Cortex of kidney (tissue), 1 donor: ENCODE results near the gene CCL7.

Source experiments
- DNase-seq: peaks from one replicate; lab custom pipeline; 2025; lab: John Stamatoyannopoulos, UW

Gene CCL7

DNA sequence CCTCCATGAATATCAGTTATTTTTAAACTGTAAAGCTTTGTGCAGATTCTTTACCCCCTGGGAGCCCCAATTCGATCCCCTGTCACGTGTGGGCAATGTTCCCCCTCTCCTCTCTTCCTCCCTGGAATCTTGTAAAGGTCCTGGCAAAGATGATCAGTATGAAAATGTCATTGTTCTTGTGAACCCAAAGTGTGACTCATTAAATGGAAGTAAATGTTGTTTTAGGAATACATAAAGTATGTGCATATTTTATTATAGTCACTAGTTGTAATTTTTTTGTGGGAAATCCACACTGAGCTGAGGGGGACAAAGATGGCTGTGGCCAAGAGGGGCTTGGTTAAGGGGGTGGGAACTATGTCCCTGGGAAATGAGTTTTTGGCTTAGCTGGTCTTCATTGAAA, 17.9 kb downstream of the CCL7 start:
- DNase-seq = no peak

DNA sequence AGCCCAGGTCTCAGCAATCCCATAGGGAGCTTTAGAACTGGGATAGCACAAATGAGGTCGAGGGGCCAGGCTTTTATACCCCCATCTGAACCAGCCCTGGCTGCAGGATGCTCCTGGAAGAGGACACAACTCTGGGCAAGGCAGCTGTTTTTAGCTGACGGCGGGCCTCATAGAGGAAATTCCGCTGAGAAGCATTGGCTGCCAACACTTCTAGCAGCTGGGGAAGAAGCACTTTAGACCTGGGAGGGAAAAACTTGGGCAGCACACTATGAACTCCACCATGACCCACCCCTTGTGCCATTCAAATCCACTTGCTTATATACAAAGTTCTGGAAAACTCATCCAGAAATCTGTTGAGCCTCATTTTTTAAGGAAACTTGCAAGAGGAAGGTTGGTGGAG, 20.6 kb downstream of the CCL7 start:
- DNase-seq = no peak

DNA sequence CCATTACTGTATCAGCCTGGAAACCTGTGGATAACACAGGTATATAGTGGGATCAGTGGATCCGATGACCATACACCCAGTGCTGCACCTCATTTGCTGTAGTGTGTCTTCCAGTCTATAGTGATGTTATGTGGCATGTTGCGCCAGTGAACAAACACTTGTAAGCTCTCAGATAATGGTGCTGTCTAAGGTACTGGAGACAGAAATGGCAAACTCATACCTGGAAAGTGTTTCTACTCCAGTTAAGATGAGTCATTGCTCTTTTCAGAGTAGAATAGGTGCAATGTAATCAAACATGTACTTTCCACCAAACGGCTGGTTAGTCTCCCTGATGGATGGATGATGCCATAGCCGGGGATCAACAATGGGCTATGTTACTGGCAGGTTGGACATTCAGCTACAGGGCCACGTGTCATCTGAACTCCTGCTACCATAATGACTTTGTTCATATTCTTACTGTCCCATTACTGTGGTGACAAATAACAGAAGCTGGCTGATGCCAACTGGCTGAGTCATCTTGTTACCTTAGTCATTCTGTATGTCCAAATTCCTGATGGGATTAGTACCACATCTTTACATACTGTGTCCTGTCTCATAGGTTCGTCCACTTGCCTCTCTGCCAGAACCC, 21.8 kb downstream of the CCL7 start:
- no peak for DNase-seq

DNA sequence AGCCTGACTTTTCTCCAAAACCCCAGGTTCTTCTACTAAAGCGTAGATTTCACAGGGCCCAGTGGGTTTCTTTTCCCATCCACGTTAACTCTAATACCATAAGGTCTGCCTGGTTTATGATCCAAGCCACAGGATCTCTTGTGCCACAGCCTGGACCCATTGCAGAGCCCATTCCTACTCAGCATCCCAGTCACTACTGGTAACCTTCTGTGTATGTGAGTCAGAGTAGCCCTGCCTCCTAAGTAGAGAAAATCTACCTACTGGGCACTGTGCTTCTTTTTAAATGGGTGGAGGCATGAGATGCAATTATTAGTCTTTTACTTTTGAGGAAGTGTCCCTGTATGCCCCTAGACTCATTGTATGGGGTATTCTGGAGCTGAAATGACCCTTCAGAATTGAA, 29.0 kb downstream of the CCL7 start:
- no peak for DNase-seq

DNA sequence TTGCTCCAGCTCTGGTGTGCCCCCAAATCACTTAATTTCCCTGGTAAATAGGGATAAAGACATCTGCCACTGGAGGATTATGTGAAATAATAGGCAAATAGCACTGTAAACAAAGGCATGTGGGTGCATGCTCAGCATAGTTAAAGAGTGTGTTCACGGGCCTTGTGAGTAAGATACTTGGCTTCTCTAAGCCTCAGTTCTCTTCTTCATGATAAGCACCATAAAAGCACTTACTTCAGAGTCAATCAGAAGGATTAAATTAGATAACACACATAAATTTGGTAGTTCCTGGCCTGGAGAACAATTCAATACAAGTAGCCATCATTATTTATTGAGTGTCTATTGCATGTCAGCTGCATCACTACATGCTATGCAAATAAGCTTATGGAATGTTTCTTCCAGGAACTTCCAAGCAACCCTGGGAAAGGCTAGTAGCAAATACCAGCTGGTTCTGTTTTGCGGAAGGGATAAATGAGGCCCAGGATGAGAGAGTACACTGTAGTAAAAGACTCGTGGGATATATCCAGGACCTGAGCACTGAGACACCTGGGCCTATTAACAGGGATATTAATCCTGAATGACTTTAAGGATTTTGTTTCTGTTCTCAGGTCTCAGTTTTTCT, 30.0 kb downstream of the CCL7 start:
- DNase-seq = no peak

DNA sequence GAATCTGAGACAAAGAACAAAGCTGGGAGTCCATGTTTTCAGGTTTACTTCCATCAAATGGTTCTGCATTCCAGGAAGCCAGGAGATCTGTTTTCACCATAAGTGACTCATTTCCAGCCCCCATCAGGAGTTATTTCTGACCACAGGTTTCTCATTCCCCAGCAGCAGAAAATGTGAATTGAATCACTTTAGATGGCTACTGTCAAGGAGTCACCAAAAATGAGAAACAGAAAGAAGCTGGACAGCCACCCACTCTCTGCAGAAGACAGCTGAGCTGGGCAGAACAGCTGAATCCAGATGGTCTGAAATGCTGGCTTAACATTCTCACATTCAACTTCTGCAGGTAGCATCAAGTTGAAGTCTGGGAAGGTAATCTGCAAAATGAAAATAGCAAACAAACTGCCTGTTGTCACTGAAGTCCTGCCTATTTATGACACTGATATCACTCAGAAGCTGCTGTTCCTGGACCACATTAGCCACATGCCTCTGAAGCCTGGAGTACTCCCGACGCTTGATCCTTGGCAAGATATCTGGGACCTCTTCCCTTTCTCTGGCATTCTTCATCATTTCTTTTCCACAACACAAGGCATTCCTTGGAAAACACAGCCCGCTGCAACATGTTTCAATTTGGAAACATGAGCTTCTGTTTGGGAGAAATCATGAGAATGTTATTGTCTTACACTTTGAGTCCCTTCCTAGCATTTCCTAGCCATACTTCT, 30.8 kb downstream of the CCL7 start:
- DNase-seq = no peak

DNA sequence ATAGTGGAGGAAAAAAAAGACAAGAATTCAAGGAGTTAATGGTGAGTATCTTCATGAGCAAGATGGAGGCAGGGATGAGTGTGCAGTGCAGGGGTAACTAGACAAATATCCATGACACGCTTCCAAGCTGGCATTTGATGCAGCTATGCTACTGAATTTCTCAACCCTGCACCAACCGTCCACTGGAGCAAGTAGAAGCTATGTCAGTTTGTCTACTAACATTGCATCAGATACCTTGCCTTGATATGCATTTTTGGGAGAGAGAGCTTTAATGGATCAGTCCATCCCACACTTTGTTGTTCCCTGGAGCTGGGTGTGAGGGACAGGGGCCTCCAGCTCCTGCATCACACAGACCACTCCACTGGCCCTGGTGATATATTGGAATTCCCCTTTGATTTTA, 32.0 kb downstream of the CCL7 start:
- DNase-seq = no peak

DNA sequence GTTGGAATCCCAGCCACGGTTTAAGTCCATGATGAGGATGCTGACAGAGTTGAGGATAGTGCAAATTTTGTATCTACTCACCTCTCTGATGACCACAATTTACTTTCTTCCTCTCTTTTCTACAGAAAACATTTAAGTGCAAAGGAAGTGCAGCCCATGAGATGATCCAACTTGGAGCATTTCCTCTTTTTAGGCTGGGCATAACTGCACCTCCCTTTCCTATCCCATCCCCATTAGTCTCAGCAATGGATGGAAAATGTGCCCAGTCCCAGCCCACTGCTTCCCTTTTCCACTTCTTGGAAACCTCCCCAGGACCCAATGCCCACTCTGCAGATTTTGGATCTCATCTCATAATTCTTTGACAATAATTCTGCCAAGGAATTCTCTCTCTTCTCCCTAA, 32.6 kb downstream of the CCL7 start:
- DNase-seq = no peak

DNA sequence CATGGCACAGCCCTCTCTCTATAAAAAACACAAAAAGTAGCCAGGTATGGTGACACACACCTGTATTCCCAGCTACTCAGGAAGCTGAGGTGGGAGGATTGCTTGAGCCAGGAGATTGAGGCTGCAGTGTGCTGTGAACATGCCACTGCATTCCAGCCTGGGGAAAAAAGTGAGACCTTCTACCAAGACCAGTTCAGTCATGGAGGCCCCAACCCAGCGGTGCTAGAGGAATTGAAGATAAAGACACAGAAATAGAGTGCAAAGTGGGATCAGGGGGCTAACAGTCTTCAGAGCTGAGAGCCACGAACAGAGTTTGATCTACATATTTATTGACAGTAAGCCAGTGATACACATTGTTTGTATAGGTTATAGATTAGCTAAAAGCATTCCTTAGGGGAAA, 33.6 kb downstream of the CCL7 start:
- no peak for DNase-seq

DNA sequence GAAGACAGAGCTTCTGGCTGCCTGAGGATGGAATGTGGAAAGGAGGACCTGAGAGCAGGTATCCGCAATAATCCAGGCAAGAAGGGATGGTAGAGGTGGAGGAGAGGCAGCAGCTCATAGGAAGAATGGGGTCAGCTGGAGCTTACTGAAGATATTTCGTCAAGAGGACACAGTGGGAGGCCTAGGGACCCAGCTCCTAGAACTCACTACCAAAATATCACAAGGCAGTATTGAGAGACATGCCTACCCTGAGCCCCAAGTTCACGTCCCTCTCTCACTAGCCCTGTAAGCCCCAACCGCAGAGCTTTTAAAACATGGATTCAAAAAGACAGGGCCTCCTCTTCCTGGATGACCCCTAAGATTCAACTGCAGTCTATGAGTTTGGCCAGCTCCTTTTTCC, 35.0 kb downstream of the CCL7 start:
- no peak for DNase-seq

DNA sequence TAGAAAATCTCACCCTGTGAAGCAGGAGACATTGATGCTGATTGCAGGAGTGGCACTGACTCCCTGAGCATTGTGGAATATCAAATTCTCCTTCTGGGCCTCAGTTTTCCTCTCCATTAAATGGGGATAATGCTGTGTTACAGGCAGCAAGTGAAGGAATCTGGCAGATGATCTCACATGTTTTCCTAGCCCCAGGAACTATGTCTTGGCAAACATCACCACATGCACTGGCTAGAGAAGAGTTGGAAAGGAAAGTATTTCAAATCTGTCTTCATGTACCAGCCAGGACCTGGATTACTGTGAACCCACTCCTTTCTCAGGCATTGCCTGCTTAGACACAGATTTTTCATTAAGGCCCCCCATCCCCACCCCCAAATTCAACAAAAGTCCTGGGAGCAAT, 35.6 kb downstream of the CCL7 start:
- no peak for DNase-seq

DNA sequence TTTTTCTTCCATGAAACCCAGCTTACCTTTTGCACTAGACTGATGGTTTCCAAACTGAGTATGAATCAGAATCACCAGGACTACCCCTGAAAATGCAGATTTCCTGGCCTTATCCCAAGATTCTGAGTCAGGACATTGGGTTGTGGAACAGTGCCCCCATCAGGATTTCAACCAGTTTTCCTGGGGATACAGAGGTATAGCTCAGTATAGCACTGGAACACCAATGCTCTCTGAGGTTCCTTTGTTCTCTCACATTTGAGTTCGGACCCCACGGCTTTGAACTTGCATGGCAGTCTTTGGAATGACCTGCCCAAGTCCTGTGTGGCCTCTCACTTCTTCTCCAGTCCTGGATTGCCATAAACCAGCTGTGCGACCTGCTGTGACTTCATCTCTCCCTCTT, 36.4 kb downstream of the CCL7 start:
- DNase-seq = no peak

DNA sequence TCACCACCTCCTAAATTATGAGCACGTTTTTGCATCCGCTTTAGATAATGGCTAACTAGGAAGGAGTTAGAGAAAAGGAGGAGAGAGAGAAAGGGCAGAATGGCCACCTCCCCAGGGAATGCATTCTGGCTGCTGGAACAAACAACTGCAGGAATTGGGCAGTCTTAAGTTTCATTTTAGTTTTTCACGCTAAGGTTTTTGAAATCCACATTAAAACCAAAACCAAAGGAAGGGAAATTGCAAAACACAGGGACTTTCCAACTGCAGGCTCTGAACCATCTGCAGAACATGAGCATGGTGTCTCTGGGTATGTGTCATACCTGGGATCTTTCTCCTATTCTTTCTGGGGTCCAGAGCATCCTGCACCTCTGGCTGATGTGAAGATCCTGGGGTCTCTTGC, 37.1 kb downstream of the CCL7 start:
- DNase-seq = no peak

DNA sequence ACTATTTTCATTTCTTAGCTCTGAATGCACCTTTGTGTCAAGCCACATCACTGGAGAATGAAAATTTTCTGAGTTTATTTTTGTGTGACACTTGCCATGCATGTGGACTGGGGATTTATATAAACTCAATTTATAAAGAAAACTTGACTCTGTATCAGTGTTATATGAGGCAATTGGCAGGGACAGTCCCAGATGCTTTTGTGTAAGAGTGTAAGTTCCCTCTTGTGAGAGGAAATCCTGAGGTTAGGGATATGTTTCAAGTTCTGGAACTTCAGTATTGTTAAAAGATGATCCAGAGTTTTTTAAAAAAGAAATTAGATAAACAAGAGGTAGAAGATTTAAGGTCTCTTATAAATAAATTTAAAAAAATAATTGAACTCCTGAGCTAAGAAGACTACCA, 38.4 kb downstream of the CCL7 start:
- no peak for DNase-seq

DNA sequence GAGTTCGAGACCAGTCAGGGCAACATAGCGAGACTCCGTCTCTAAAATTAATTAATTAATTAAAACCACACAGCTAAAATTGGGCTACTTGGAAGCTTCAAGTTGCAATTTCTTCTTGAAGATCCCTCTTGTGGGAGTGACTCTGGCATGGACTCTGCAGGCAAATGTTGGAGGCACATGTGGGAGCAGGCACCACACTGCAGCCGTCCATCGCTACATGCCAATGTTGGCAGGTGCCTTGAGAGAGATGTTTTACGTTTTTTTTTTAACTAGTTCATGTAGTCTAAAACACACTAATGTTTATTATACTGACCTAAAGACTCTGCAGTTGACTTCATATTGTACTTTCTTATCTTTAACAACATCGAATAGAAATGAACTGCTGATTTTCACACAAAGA, 41.3 kb downstream of the CCL7 start:
- no peak for DNase-seq

DNA sequence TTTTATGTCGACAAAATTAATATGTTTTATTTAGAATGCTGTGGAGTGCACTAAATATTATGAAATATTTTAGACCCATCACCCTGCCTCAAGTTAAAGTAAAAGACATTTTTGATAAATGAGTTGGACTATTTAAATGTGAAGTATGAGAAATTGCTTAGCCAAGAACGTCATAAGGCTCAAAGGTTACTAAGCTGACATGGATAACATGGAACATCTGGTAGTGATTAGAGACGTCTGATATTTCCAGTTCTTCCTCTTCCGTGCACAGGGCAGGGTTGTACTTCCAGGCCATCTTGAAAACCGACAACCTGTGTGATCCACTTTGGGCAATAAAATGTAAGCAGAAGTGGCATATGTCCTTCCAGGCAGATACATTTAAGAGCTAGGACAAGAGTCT, 42.1 kb downstream of the CCL7 start:
- DNase-seq = no peak

DNA sequence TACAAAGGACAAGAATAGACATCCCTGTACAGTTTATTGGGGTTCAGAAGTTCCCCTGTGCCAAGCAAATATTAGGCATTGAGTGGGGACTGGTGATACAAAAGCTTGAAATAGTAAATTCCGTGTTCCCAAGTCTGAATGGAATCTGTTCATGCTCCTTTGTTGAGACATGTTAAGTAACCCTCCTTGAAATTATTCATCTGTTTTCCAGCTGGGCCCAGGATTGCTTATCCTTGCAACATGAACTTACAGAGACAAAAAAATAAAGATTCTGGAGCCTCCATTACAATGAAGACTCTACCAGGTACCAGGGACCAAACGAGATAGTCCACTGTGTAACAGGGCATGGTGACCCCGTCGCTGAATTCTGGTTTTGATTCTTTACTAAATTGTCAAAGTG, 43.1 kb downstream of the CCL7 start:
- no peak for DNase-seq

DNA sequence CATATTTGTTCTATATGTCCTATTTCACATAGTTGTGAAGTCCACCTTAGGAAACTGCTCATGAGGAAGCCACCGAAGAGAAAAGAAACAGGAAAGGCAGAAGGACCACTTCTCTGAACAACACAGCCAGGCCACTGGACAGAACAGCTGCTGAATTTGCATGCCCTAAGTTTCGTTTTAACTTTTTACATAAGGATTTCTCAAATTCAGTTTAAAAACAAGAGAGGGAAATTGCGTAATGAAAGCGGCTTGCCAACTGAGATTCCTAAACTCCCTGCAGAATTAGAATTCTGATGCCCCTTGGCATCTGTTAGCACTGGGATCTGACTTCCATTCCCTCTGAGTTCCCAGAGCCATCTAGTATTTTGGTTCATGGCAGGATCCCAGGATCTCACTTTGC, 44.3 kb downstream of the CCL7 start:
- DNase-seq = no peak

DNA sequence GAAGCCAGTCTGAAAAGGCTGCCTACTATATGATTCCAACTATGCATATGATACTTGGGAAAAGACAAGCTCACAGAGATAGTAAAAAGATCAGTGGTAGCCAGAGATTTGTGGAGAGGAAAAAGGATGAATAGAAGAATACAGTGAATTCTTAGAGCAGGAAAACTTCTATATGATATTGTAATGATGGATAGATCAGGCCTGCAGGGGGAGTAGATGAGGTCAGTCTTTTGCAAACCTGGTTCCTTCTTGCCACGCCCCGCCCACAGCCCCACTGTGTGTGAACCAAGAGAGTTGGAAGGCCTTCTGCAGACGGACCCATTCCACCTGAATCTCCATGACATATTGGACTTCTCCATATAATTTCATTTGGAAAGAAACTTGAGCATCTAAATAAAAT, 48.5 kb downstream of the CCL7 start:
- DNase-seq = no peak

DNA sequence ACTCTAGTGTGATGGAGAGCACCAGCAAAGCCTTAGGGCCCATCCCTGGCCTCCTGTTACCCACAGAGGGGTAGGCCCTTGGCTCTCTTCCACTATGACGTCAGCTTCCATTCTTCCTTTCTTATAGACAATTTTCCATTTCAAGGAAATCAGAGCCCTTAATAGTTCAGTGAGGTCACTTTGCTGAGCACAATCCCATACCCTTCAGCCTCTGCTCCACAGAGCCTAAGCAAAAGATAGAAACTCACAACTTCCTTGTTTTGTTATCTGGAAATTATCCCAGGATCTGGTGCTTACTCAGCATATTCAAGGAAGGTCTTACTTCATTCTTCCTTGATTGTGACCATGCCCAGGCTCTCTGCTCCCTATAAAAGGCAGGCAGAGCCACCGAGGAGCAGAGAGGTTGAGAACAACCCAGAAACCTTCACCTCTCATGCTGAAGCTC, 49.0 kb downstream of the CCL7 start, which contains the start of gene CCL8:
TSS of gene CCL8 (plus strand) at position 397 of the 445 bp plus-strand sequence. CDS start 67 bp downstream, outside the sequence.
- no peak for DNase-seq
